Astrocyte (in vitro differentiated cells and primary cell): ENCODE data around the gene RAB6B. TPM values are rescaled to one million over a fixed set of nuclear protein-coding genes. Genes with fewer than 3 reads are reported as not detected.

Experiments
- DNase-seq: peaks from one replicate; pipeline ENCODE4 v3.0.0-alpha.2; 2010; ENCODE audit warnings: low read depth
- FAIRE-seq: peaks from 2 replicates; lab custom pipeline; 2011; peaks lifted over from hg19 to GRCh38; lab: Jason Lieb, UNC
- H2AFZ ChIP-seq: 2 replicates; pipeline ENCODE4 v1.6.0; 2012; ENCODE audit warnings: low read depth, low read length, inconsistent platforms
- H3K27ac ChIP-seq: 2 replicates; pipeline ENCODE4 v1.5.1; 2011; ENCODE audit warnings: low read depth, low read length, inconsistent platforms
- H3K27me3 ChIP-seq: 2 replicates; pipeline ENCODE4 v1.6.0; 2011; ENCODE audit warnings: low read length, inconsistent platforms; ENCODE audit not compliant: insufficient read depth
- H3K36me3 ChIP-seq: 2 replicates; pipeline ENCODE4 v1.5.1; 2011; ENCODE audit warnings: low read length, inconsistent platforms; ENCODE audit not compliant: insufficient read depth
- H3K4me1 ChIP-seq: 2 replicates; pipeline ENCODE4 v1.5.1; 2011; ENCODE audit warnings: low read length, inconsistent platforms; ENCODE audit not compliant: insufficient read depth
- H3K4me2 ChIP-seq: 2 replicates; pipeline ENCODE4 v1.6.0; 2012; ENCODE audit warnings: low read length, inconsistent platforms
- H3K4me3 ChIP-seq: 2 replicates; pipeline ENCODE4 v1.5.1; 2011; ENCODE audit warnings: low read depth, mild to moderate bottlenecking, low read length, inconsistent platforms; ENCODE audit not compliant: insufficient read depth
- H3K79me2 ChIP-seq: 2 replicates; pipeline ENCODE4 v1.6.0; 2012; ENCODE audit warnings: mild to moderate bottlenecking, low read length, inconsistent platforms; ENCODE audit not compliant: insufficient read depth
- H3K9ac ChIP-seq: 2 replicates; pipeline ENCODE4 v1.6.0; 2012; ENCODE audit warnings: mild to moderate bottlenecking, low read length, inconsistent platforms
- H3K9me3 ChIP-seq: 2 replicates; pipeline ENCODE4 v1.5.1; 2012; ENCODE audit warnings: low read depth, mild to moderate bottlenecking, low read length, inconsistent platforms; ENCODE audit not compliant: insufficient read depth
- H4K20me1 ChIP-seq: 2 replicates; pipeline ENCODE4 v1.6.0; 2012; ENCODE audit warnings: low read length, inconsistent platforms; ENCODE audit not compliant: insufficient read depth
- H3K27ac Mint-ChIP-seq: one replicate; pipeline ENCODE4 v1.8.0; 2021; ENCODE audit warnings: mild to moderate bottlenecking, mixed read lengths; ENCODE audit not compliant: unreplicated experiment
- H3K27me3 Mint-ChIP-seq: one replicate; pipeline ENCODE4 v1.8.0; 2021; ENCODE audit warnings: low read depth, mixed read lengths; ENCODE audit not compliant: unreplicated experiment
- H3K36me3 Mint-ChIP-seq: one replicate; pipeline ENCODE4 v1.8.0; 2021; ENCODE audit warnings: low read depth, mixed read lengths; ENCODE audit not compliant: unreplicated experiment
- H3K4me1 Mint-ChIP-seq: one replicate; pipeline ENCODE4 v1.8.0; 2021; ENCODE audit warnings: low read depth, mixed read lengths; ENCODE audit not compliant: unreplicated experiment
- H3K4me3 Mint-ChIP-seq: one replicate; pipeline ENCODE4 v1.8.0; 2021; ENCODE audit warnings: mild to moderate bottlenecking, moderate library complexity, mixed read lengths; ENCODE audit not compliant: unreplicated experiment
- H3K9me3 Mint-ChIP-seq: one replicate; pipeline ENCODE4 v1.8.0; 2021; ENCODE audit warnings: mild to moderate bottlenecking, mixed read lengths; ENCODE audit not compliant: unreplicated experiment
- EZH2 ChIP-seq: IDR thresholded peaks from 2 replicates; pipeline ENCODE4 v1.6.1; 2012; ENCODE audit warnings: mild to moderate bottlenecking, low read length, inconsistent platforms; ENCODE audit not compliant: insufficient read depth
- total RNA-seq: library from RNA; stranded (reverse); gene quantifications from 2 replicates; pipeline ENCODE4 v1.2.1, GENCODE V29; 2021
- TF ChIP-seq, protein P1 (sequence below): IDR thresholded peaks from 2 replicates; pipeline ENCODE4 v1.5.1; 2011; ENCODE audit warnings: low read depth, mild to moderate bottlenecking, inconsistent platforms, low read length, moderate library complexity; ENCODE audit not compliant: insufficient read depth

Gene RAB6B
- total RNA-seq, 1 donor from 2014 or later = 61.8 TPM

DNA sequence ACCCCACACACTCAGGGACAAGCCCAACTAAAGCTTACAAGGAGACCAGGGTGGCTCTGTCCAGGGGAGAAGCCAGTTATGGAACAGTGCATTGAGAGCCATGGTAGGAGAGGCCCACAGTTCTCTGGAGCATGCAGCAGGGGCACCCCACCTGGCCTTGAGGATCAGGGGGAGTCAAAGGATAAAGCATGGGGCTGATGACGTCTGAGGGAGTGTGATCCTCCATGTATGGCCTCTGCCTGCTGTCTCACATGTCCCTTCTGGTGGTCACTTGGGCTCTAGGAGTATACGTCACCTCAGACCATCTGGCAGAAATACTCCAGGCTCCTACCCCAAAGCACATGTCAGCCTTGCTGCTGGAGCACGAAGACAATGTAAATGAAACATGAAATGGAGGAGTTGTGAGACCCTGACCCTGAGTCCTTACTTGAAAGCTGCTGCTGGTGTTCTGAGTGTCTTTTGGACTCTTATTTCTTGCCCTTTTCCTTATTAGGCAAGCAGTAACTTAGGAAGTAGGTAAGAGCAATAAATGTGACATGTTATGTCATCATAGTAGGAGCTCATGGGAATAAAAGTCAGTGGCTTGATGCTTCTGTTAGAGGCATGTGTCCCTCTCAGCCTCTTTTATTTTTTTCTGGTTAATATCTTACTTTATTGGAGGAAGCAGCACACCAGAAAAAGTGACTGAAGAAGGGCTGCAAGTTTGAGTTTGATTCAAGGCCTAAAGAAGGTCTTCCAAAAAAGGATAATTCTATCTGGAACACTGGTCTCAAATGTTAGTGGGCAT, 74.6 kb downstream of the RAB6B start:
- no peak for FAIRE-seq
- no peaks in the 10 kb centered on the region for H3K27me3 Mint-ChIP-seq
- no peaks in the 10 kb centered on the region for H3K9me3 ChIP-seq
- TF ChIP-seq EZH2 = no peak
- TF ChIP-seq, protein P1, sequence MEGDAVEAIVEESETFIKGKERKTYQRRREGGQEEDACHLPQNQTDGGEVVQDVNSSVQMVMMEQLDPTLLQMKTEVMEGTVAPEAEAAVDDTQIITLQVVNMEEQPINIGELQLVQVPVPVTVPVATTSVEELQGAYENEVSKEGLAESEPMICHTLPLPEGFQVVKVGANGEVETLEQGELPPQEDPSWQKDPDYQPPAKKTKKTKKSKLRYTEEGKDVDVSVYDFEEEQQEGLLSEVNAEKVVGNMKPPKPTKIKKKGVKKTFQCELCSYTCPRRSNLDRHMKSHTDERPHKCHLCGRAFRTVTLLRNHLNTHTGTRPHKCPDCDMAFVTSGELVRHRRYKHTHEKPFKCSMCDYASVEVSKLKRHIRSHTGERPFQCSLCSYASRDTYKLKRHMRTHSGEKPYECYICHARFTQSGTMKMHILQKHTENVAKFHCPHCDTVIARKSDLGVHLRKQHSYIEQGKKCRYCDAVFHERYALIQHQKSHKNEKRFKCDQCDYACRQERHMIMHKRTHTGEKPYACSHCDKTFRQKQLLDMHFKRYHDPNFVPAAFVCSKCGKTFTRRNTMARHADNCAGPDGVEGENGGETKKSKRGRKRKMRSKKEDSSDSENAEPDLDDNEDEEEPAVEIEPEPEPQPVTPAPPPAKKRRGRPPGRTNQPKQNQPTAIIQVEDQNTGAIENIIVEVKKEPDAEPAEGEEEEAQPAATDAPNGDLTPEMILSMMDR = no peak
- no peak overlapping the region for H2AFZ ChIP-seq
- H3K79me2 ChIP-seq = no peaks in the 10 kb centered on the region
- no peak overlapping the region for H3K4me3 ChIP-seq
- H3K4me1 ChIP-seq = peaks cover 4% of the 10 kb centered on the region
- H3K27ac Mint-ChIP-seq = peak overlapping the region; percentile 4
- H3K9ac ChIP-seq = no peak overlapping the region
- no peaks in the 10 kb centered on the region for H3K27me3 ChIP-seq
- no peak overlapping the region for H3K27ac ChIP-seq
- H3K9me3 Mint-ChIP-seq = no peaks in the 10 kb centered on the region
- peaks cover 4% of the 10 kb centered on the region for H3K4me1 Mint-ChIP-seq
- H3K36me3 Mint-ChIP-seq = peaks cover 33% of the 10 kb centered on the region
- peaks cover 45% of the 10 kb centered on the region for H4K20me1 ChIP-seq
- no peak overlapping the region for H3K4me2 ChIP-seq
- H3K36me3 ChIP-seq = peaks cover 50% of the 10 kb centered on the region
- no peak overlapping the region for H3K4me3 Mint-ChIP-seq
- DNase-seq = no peak

DNA sequence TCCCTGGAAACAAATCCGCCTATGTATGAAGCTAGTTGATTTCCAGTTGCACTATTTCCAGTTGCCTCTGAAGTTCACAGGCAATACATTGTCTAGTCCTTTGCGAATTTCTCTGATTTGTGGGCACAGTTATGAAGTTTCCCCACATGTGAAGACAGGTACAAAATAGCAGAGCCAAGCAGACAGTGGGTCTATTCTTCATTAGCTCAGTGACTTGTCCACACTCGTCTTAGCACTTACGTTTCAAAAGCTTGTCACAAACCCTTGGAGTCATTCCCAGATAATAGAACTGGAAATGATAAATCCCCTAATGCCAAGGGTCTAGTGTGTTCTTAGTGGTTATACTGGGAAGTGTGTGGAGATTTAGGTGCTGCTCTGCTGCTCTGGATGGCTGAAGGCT, 75.6 kb downstream of the RAB6B start:
- no peak for FAIRE-seq
- Histone ChIP-seq H3K36me3 (peaks cover 59% of the 10 kb centered on the region), H4K20me1 (peaks cover 50% of the 10 kb centered on the region), H3K79me2 (no peaks in the 10 kb centered on the region), H3K27ac (no peak overlapping the region), H2AFZ (no peak overlapping the region), H3K9me3 (no peaks in the 10 kb centered on the region), H3K4me3 (no peak overlapping the region), H3K4me2 (no peak overlapping the region), H3K27me3 (no peaks in the 10 kb centered on the region), H3K9ac (no peak overlapping the region), H3K4me1 (peaks cover 4% of the 10 kb centered on the region)
- Mint-ChIP-seq H3K27me3 (no peaks in the 10 kb centered on the region), H3K36me3 (peaks cover 30% of the 10 kb centered on the region), H3K9me3 (no peaks in the 10 kb centered on the region), H3K4me1 (peaks cover 4% of the 10 kb centered on the region), H3K27ac (no peak overlapping the region), H3K4me3 (no peak overlapping the region)
- no peak for TF ChIP-seq EZH2
- TF ChIP-seq, protein P1 = no peak
- no peak for DNase-seq

DNA sequence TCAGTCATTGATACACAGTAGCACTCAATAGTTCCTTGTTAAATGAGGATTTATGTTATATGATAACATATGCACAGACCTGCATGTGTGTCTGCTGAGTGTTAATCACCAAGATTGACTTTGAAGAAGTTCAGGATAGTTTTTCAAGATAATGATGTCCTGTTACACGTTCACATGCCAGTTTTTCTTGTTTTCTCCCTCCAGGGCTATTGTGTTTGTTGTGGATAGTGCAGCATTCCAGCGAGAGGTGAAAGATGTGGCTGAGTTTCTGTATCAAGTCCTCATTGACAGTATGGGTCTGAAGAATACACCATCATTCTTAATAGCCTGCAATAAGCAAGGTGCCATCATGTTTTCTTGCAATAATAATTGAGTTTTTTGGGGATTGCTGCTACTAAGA, 80.3 kb downstream of the RAB6B start:
- H3K4me3 ChIP-seq = no peak overlapping the region
- H4K20me1 ChIP-seq = peaks cover 44% of the 10 kb centered on the region
- no peaks in the 10 kb centered on the region for H3K9me3 ChIP-seq
- peaks cover 8% of the 10 kb centered on the region for H3K36me3 Mint-ChIP-seq
- no peak overlapping the region for H3K4me2 ChIP-seq
- peaks cover 57% of the 10 kb centered on the region for H3K36me3 ChIP-seq
- H2AFZ ChIP-seq = no peak overlapping the region
- DNase-seq = no peak
- TF ChIP-seq, protein P1 = no peak
- TF ChIP-seq EZH2 = no peak
- H3K4me1 ChIP-seq = no peaks in the 10 kb centered on the region
- H3K4me1 Mint-ChIP-seq = peaks cover 7% of the 10 kb centered on the region
- H3K9me3 Mint-ChIP-seq = no peaks in the 10 kb centered on the region
- no peak overlapping the region for H3K4me3 Mint-ChIP-seq
- H3K27me3 Mint-ChIP-seq = no peaks in the 10 kb centered on the region
- peaks cover 3% of the 10 kb centered on the region for H3K79me2 ChIP-seq
- no peak overlapping the region for H3K9ac ChIP-seq
- no peak for FAIRE-seq
- H3K27me3 ChIP-seq = no peaks in the 10 kb centered on the region
- H3K27ac ChIP-seq = no peak overlapping the region
- no peak overlapping the region for H3K27ac Mint-ChIP-seq
